H1 (cell line): ENCODE results near the gene UVSSA. TPM values are rescaled to one million over a fixed set of nuclear protein-coding genes. Genes with fewer than 3 reads are reported as not detected.

ENCODE experiments used
- CTCF ChIA-PET: fragments of 300-600 bp; sonication (Branson Sonifier 250); formaldehyde crosslinking; loops from one replicate; lab custom pipeline; 2021; ENCODE audit not compliant: partially characterized antibody; lab: Charles Lee
- POLR2A ChIA-PET: fragments of 300-600 bp; sonication (Branson Sonifier 250); formaldehyde crosslinking; loops from one replicate; lab custom pipeline; 2021; ENCODE audit warnings: inconsistent platforms; ENCODE audit not compliant: partially characterized antibody; lab: Charles Lee
- DNase-seq, 2 experiments: peaks; one replicate each; pipeline versions ENCODE4 v3.0.0 to v3.0.0-alpha.2; 2010 to 2022; ENCODE audit warnings: low spot score in 2 of 2, low read depth in 1 of 2, mixed read lengths in 1 of 2
- FAIRE-seq: peaks from 2 replicates; lab custom pipeline; 2011; peaks lifted over from hg19 to GRCh38; lab: Jason Lieb, UNC
- H2AFZ ChIP-seq: 2 replicates; pipeline ENCODE4 v1.8.1; 2012; ENCODE audit warnings: low read length, inconsistent platforms
- H2AK5ac ChIP-seq: 2 replicates; pipeline ENCODE4 v1.6.1; 2013; ENCODE audit warnings: low read depth, low read length
- H2BK120ac ChIP-seq: replicated peaks from 2 replicates; pipeline ENCODE3; 2013; ENCODE audit warnings: low read depth, low read length, inconsistent platforms
- H2BK12ac ChIP-seq: 2 replicates; pipeline ENCODE4 v1.6.1; 2013; ENCODE audit warnings: low read depth, low read length
- H2BK15ac ChIP-seq: 2 replicates; pipeline ENCODE4 v1.6.1; 2013; ENCODE audit warnings: low read length
- H2BK20ac ChIP-seq: 2 replicates; pipeline ENCODE4 v1.6.1; 2013; ENCODE audit warnings: low read length
- H2BK5ac ChIP-seq: 2 replicates; pipeline ENCODE4 v1.6.1; 2013; ENCODE audit warnings: low read depth, low read length
- H3K14ac ChIP-seq: 2 replicates; pipeline ENCODE4 v1.6.1; 2013; ENCODE audit warnings: inconsistent platforms; ENCODE audit not compliant: insufficient read length
- H3K18ac ChIP-seq: 2 replicates; pipeline ENCODE4 v1.6.1; 2013; ENCODE audit warnings: low read length; ENCODE audit errors: extremely low read depth
- H3K23ac ChIP-seq: 2 replicates; pipeline ENCODE4 v1.6.1; 2013; ENCODE audit warnings: inconsistent platforms; ENCODE audit not compliant: insufficient read length
- H3K23me2 ChIP-seq: 2 replicates; pipeline ENCODE4 v1.6.1; 2013; ENCODE audit warnings: low read depth, low read length
- H3K27ac ChIP-seq: 2 replicates; pipeline ENCODE4 v1.6.1; 2011; ENCODE audit warnings: low read depth, low read length, inconsistent platforms
- H3K27me3 ChIP-seq, 4 experiments: replicated peaks in 1 of 4; 1 replicate in 1 of 4; 2 replicates in 3 of 4; pipeline versions ENCODE4 v1.6.1 to v1.8.1; 2011 to 2013; ENCODE audit warnings: low read length in 3 of 4, mild to moderate bottlenecking in 3 of 4, inconsistent platforms in 2 of 4, mixed read lengths in 2 of 4, moderate library complexity in 1 of 4; ENCODE audit not compliant: control insufficient read depth in 3 of 4, insufficient read depth in 3 of 4; ENCODE audit errors: extremely low read depth in 1 of 4
- H3K36me3 ChIP-seq, 4 experiments: 2 replicates each; pipeline versions ENCODE4 v1.6.1 to v1.8.1; 2011 to 2013; ENCODE audit warnings: mild to moderate bottlenecking in 4 of 4, low read length in 3 of 4, moderate library complexity in 2 of 4, control low read depth in 1 of 4, inconsistent platforms in 1 of 4; ENCODE audit not compliant: insufficient read depth in 4 of 4, control insufficient read depth in 2 of 4
- H3K4ac ChIP-seq: replicated peaks from 2 replicates; pipeline ENCODE3; 2013; ENCODE audit warnings: low read length, low read depth, mixed read lengths, inconsistent platforms; ENCODE audit not compliant: insufficient read length
- H3K4me1 ChIP-seq, 4 experiments: replicated peaks in 1 of 4; 1 replicate in 1 of 4; 2 replicates in 3 of 4; pipeline versions ENCODE4 v1.6.1 to v1.8.1; 2011 to 2013; ENCODE audit warnings: low read length in 3 of 4, inconsistent platforms in 2 of 4, mixed read lengths in 1 of 4; ENCODE audit not compliant: insufficient read depth in 4 of 4, control insufficient read depth in 3 of 4
- H3K4me2 ChIP-seq, 2 experiments: 2 replicates each; pipeline versions ENCODE4 v1.6.1 to v1.8.1; 2011 to 2013; ENCODE audit warnings: low read depth in 2 of 2, low read length in 2 of 2, control low read depth in 1 of 2, inconsistent platforms in 1 of 2, mild to moderate bottlenecking in 1 of 2; ENCODE audit not compliant: insufficient read depth in 1 of 2
- H3K4me3 ChIP-seq, 4 experiments: fragments of 200-600, 300-600 bp in 1 of 4; sonication (generic), shearing (Covaris generic), sonication (Bioruptor Twin) in 1 of 4; 2 replicates each; pipeline versions ENCODE4 v1.5.1 to v1.8.1; 2011 to 2016; ENCODE audit warnings: low read length in 4 of 4, low read depth in 3 of 4, control low read depth in 2 of 4, inconsistent platforms in 2 of 4, mild to moderate bottlenecking in 2 of 4, mixed read lengths in 1 of 4, moderate library complexity in 1 of 4; ENCODE audit not compliant: insufficient read depth in 2 of 4; ENCODE audit errors: extremely low read depth in 1 of 4
- H3K56ac ChIP-seq: replicated peaks from 2 replicates; pipeline ENCODE3; 2013; ENCODE audit warnings: low read depth, mild to moderate bottlenecking, mixed read lengths, low read length, inconsistent platforms; ENCODE audit not compliant: insufficient read length
- H3K79me1 ChIP-seq: 2 replicates; pipeline ENCODE4 v1.6.1; 2013; ENCODE audit warnings: low read depth, low read length, control low read depth
- H3K79me2 ChIP-seq, 2 experiments: 2 replicates each; pipeline versions ENCODE4 v1.6.1 to v1.8.1; 2012 to 2013; ENCODE audit warnings: low read length in 2 of 2, mild to moderate bottlenecking in 2 of 2, inconsistent platforms in 1 of 2; ENCODE audit not compliant: insufficient read depth in 2 of 2, control insufficient read depth in 1 of 2
- H3K9ac ChIP-seq, 4 experiments: replicated peaks in 1 of 4; 1 replicate in 1 of 4; 2 replicates in 3 of 4; pipeline versions ENCODE4 v1.6.1 to v1.8.1; 2011 to 2013; ENCODE audit warnings: low read depth in 3 of 4, low read length in 3 of 4, control low read depth in 2 of 4, mild to moderate bottlenecking in 2 of 4, moderate library complexity in 2 of 4, inconsistent platforms in 1 of 4; ENCODE audit errors: extremely low read depth in 1 of 4
- H3K9me3 ChIP-seq, 2 experiments: 2 replicates each; pipeline versions ENCODE4 v1.6.1 to v1.8.1; 2012 to 2013; ENCODE audit warnings: mild to moderate bottlenecking in 2 of 2, moderate library complexity in 2 of 2, control low read depth in 1 of 2, inconsistent platforms in 1 of 2, low read depth in 1 of 2, low read length in 1 of 2, mixed read lengths in 1 of 2; ENCODE audit not compliant: insufficient read depth in 2 of 2
- H4K20me1 ChIP-seq, 2 experiments: replicated peaks in 1 of 2; 2 replicates each; pipeline versions ENCODE3 to v1.8.1; 2011 to 2013; ENCODE audit warnings: inconsistent platforms in 2 of 2, low read length in 2 of 2, mild to moderate bottlenecking in 1 of 2; ENCODE audit not compliant: insufficient read depth in 2 of 2, control insufficient read depth in 1 of 2
- H4K5ac ChIP-seq: 2 replicates; pipeline ENCODE4 v1.6.1; 2013; ENCODE audit warnings: low read length, low read depth, mixed read lengths, inconsistent platforms; ENCODE audit not compliant: insufficient read length
- H4K8ac ChIP-seq: 2 replicates; pipeline ENCODE4 v1.8.0; 2013; ENCODE audit warnings: mild to moderate bottlenecking, moderate library complexity, low read length, inconsistent platforms; ENCODE audit not compliant: insufficient read depth; ENCODE audit errors: extremely low read depth
- H4K91ac ChIP-seq: replicated peaks from 2 replicates; pipeline ENCODE3; 2013; ENCODE audit warnings: low read length, mixed read lengths, inconsistent platforms; ENCODE audit not compliant: insufficient read length
- KDM1A ChIP-seq: fragments of 200-600, 300-600 bp; sonication (generic); IDR thresholded peaks from 2 replicates; pipeline ENCODE4 v1.7.1; 2016; ENCODE audit warnings: mild to moderate bottlenecking, low read length, borderline replicate concordance
- RBBP5 ChIP-seq: IDR thresholded peaks from 2 replicates; pipeline ENCODE4 v1.7.1; 2012; ENCODE audit warnings: low read depth, mild to moderate bottlenecking, inconsistent platforms, low read length, moderate library complexity, borderline replicate concordance
- RXRA ChIP-seq: IDR thresholded peaks from 2 replicates; pipeline ENCODE4 v1.6.1; 2011; ENCODE audit warnings: low read depth, mild to moderate bottlenecking, low read length, moderate library complexity; ENCODE audit not compliant: insufficient read depth
- WGBS, 2 experiments: shearing (Covaris generic) in 1 of 2; methylation state at CpG; one replicate each; pipeline versions ENCODE4 v1.1.6 to v1.1.7; 2013 to 2015; ENCODE audit warnings: low lambda C conversion rate in 2 of 2, mixed read lengths in 2 of 2, inconsistent platforms in 1 of 2, low coverage in 1 of 2, missing lambda C conversion rate in 1 of 2; ENCODE audit not compliant: insufficient replicate concordance in 2 of 2, insufficient coverage in 1 of 2, insufficient read length in 1 of 2; ENCODE audit errors: extremely low coverage in 1 of 2, missing lambda C conversion rate in 1 of 2; 5-methylcytosine and 5-hydroxymethylcytosine counted together
- polyA plus RNA-seq, 7 experiments: library from polyadenylated mRNA; depleted of rRNA in 3 of 7; stranded (reverse) in 5 of 7; unstranded in 2 of 7; fragments of >200 nt in 5 of 7; fragments of 200-250 nt in 2 of 7; gene quantifications; 1 replicate in 5 of 7; 2 replicates in 1 of 7; 4 replicates in 1 of 7; pipeline versions ENCODE4 v1.2.1 to v1.2.3, GENCODE V29; 2011 to 2013; ENCODE audit warnings: missing spikeins in 2 of 7, mixed read lengths in 2 of 7
- total RNA-seq: library from RNA; stranded (reverse); fragmentation: NEBNext Ultra II Directional; extraction: Animal tissue kit (Norgen Biotek cat#: 25700); gene quantifications from 2 replicates; pipeline ENCODE4 v1.2.1, GENCODE V29; 2021

The UVSSA gene
- total and polyA plus RNA-seq, 2 of the 8 experiments (the other 6 are each of a cell fraction or from before 2014, with no cell fraction given), result 14.5 to 19.4 TPM

DNA sequence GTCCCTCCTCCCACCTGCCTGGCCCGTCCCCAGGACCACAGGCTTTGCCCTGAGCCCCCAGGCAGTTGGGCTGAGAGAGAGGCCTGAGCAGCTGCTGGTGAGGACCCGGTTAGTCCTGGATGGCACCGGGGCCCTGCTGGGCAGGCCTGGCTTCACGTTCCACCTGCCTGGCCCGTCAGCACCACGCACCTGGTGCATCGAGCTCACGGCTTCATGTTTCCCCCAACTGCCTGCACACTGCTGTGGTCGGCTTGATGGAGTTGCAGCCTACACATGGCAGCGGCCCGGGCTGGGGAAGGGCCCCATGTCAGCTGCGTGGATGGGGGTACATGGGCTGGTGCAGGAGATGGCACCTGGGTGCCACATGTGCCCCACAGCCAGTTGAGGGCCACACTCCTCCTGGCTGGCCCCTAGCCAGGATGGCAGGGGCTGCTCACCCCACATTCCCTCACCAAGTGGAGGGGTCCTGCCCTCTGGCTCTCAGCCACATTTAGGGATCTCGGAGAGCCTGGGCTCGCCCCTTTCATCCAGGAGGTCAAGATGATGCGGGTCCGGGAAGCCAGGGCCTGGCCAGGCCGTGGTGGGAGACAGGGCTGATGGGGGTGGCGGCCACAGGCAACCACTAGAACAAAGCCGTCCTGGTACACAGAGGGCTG, 30.7 kb downstream of the UVSSA start:
- ChIA-PET POLR2A (interaction anchor here (1.5 to 1.9 kb wide), 2 partner anchors 9 to 12 kb away, joined by 3 to 7 read pairs; no protein-coding TSS in a partner anchor), CTCF (interaction anchor here (0.6 to 3.0 kb wide), 12 partner anchors 9 to 476 kb away, joined by 3 to 14 read pairs (median 4); no protein-coding TSS in a partner anchor)
- Histone ChIP-seq H3K23me2 (no peaks in the 10 kb centered on the region), H2BK5ac (no peak overlapping the region), H2BK12ac (no peak overlapping the region), H3K27me3 (no peaks in the 10 kb centered on the region), H2BK20ac (no peak overlapping the region), H4K20me1 (peaks cover 0 to 9% of the 10 kb centered on the region in 2 experiments), H2BK15ac (no peak overlapping the region), H2AK5ac (no peak overlapping the region), H3K79me2 (no peaks in the 10 kb centered on the region), H4K5ac (no peak overlapping the region), H3K4me3 (no peak overlapping the region), H4K8ac (no peak overlapping the region), H3K9ac (no peak overlapping the region), H2AFZ (no peak overlapping the region), H4K91ac (no peak overlapping the region), H3K4me1 (no peaks in the 10 kb centered on the region; a peak in 1 of 7 replicates), H3K27ac (no peak overlapping the region), H3K14ac (no peak overlapping the region), H3K23ac (no peak overlapping the region), H3K18ac (no peak overlapping the region), H3K4me2 (no peak overlapping the region), H3K36me3 (peaks cover 0 to 2% (median 0%) of the 10 kb centered on the region in 4 experiments; a peak in 1 of 8 replicates), H2BK120ac (no peak overlapping the region), H3K4ac (no peak overlapping the region), H3K56ac (no peak overlapping the region), H3K79me1 (no peaks in the 10 kb centered on the region), H3K9me3 (no peaks in the 10 kb centered on the region)
- FAIRE-seq, result no peak
- 91% methylated on average over 19 of the region's 19 CpGs; no CpG with 5 or more reads in 1 of the 2 experiments for WGBS, 2 experiments
- TF ChIP-seq KDM1A (no peak), RBBP5 (no peak), RXRA (no peak)
- DNase-seq, result no peak
